ENCODE results near the gene SLC26A1. TPM values are rescaled to one million over a fixed set of nuclear protein-coding genes. Genes with fewer than 3 reads are reported as not detected.

SLC26A1 gene
- polyA plus RNA-seq, 1 donor (not counting 4 experiments of a cell fraction or from before 2014, with no cell fraction given) = not detected

GRCh38 chr4:995311-996026 lies 2.3 kb upstream of the SLC26A1 start:
- Histone ChIP-seq H3K9ac (ENCODE audit: control insufficient read depth, extremely low read depth, insufficient read depth, low read length) (no peak overlapping the region), H4K20me1 (ENCODE audit: control insufficient read depth, extremely low read depth, insufficient read depth, low read length) (no peaks in the 10 kb centered on the region), H3K9me1 (ENCODE audit: control insufficient read depth, extremely low read depth, insufficient read depth, low read length) (no peaks in the 10 kb centered on the region), H3K36me3 (ENCODE audit: control insufficient read depth in 2 of 2, extremely low read depth in 1 of 2, insufficient read depth in 2 of 2, low read length in 2 of 2) (no peaks in the 10 kb centered on the region), H3K79me2 (ENCODE audit: control insufficient read depth, insufficient read depth, low read length) (no peaks in the 10 kb centered on the region), H3K4me1 (ENCODE audit: control insufficient read depth, extremely low read depth, insufficient read depth, low read length) (no peaks in the 10 kb centered on the region), H3K4me3 (ENCODE audit: control insufficient read depth in 2 of 3, extremely low read depth in 1 of 3, insufficient read depth in 2 of 3, low read depth in 1 of 3, low read length in 3 of 3) (no peak overlapping the region), H3K9me3 (ENCODE audit: control insufficient read depth, low read depth, low read length) (no peaks in the 10 kb centered on the region), H2AFZ (ENCODE audit: control insufficient read depth, low read length) (no peak overlapping the region), H3K27me3 (ENCODE audit: control insufficient read depth, extremely low read depth, insufficient read depth, low read length) (peaks cover 43% of the 10 kb centered on the region), H3K27ac (ENCODE audit: control insufficient read depth, insufficient read depth, low read length) (no peak overlapping the region), H3K4me2 (ENCODE audit: control insufficient read depth, extremely low read depth, insufficient read depth, low read depth, low read length) (no peak overlapping the region)
- TF ChIP-seq, protein P1, sequence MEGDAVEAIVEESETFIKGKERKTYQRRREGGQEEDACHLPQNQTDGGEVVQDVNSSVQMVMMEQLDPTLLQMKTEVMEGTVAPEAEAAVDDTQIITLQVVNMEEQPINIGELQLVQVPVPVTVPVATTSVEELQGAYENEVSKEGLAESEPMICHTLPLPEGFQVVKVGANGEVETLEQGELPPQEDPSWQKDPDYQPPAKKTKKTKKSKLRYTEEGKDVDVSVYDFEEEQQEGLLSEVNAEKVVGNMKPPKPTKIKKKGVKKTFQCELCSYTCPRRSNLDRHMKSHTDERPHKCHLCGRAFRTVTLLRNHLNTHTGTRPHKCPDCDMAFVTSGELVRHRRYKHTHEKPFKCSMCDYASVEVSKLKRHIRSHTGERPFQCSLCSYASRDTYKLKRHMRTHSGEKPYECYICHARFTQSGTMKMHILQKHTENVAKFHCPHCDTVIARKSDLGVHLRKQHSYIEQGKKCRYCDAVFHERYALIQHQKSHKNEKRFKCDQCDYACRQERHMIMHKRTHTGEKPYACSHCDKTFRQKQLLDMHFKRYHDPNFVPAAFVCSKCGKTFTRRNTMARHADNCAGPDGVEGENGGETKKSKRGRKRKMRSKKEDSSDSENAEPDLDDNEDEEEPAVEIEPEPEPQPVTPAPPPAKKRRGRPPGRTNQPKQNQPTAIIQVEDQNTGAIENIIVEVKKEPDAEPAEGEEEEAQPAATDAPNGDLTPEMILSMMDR (optimal IDR thresholded peaks at IDR 0.05 in 1 of 3, IDR thresholded peaks at IDR 0.05 in 1 of 3, conservative IDR thresholded peaks at IDR 0.05 in 1 of 3; ENCODE audit: extremely low read depth in 1 of 3, insufficient read depth in 2 of 3, low read length in 3 of 3) = no peak
- TF ChIP-seq EZH2 (IDR thresholded peaks at IDR 0.05; ENCODE audit: low read length) = no peak
- dilution Hi-C loops (cut with MboI; ENCODE audit: extremely low pct_ligation_motif_present, low sequenced_read_pairs) = no loop called here
- DNase-seq (ENCODE audit: low read depth, low spot score) = no peak
- no peak for FAIRE-seq

DNA sequence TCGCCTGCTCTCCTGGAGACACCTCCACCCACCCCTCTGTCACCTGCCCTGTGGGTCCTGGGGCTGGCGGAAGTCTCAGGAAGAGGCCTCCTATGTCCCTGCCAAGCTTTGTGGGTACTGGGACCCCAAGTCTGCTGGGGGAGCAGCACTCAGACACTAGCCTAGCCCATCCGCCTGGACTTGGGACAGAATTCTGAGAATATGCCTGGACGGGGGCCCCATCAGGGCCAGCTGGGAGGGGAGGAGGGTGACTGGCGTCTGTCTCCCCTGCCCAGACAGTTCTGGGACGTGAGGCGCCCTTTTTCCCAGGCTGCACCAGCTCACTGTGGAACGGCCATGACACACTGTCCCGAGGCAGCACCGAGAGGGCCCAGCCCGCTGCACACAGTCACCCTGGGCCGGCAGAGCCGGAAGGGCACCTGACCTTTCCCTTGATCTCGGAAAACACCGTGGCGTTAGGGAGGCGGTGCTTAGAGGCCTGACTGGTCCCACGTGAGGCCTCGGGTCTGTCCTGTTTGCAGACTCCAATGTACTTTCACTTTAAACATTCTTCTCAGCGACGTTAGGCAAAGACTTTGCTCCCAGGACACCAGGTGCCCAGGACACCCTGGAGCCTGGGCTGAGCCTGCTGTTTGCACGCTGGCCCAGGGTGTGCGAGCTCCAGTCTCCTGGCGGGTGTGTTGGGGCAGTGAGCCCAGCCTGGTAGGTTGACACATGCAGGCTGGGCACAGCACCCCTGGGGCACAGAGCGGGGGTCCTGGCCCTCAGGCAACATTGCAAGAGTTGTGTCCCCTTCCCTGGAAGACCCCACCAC lies 700 bp downstream of the SLC26A1 start:
- Histone ChIP-seq H3K27ac (ENCODE audit: control insufficient read depth, insufficient read depth, low read length) (no peak overlapping the region), H4K20me1 (ENCODE audit: control insufficient read depth, extremely low read depth, insufficient read depth, low read length) (no peaks in the 10 kb centered on the region), H3K9ac (ENCODE audit: control insufficient read depth, extremely low read depth, insufficient read depth, low read length) (no peak overlapping the region), H3K36me3 (ENCODE audit: control insufficient read depth in 2 of 2, extremely low read depth in 1 of 2, insufficient read depth in 2 of 2, low read length in 2 of 2) (no peaks in the 10 kb centered on the region), H3K27me3 (ENCODE audit: control insufficient read depth, extremely low read depth, insufficient read depth, low read length) (peaks cover 15% of the 10 kb centered on the region), H3K9me1 (ENCODE audit: control insufficient read depth, extremely low read depth, insufficient read depth, low read length) (no peaks in the 10 kb centered on the region), H3K4me3 (ENCODE audit: control insufficient read depth in 2 of 3, extremely low read depth in 1 of 3, insufficient read depth in 2 of 3, low read depth in 1 of 3, low read length in 3 of 3) (no peak overlapping the region), H3K79me2 (ENCODE audit: control insufficient read depth, insufficient read depth, low read length) (no peaks in the 10 kb centered on the region), H2AFZ (ENCODE audit: control insufficient read depth, low read length) (no peak overlapping the region), H3K4me1 (ENCODE audit: control insufficient read depth, extremely low read depth, insufficient read depth, low read length) (peaks cover 2% of the 10 kb centered on the region), H3K4me2 (ENCODE audit: control insufficient read depth, extremely low read depth, insufficient read depth, low read depth, low read length) (peak overlapping the region; percentile 17), H3K9me3 (ENCODE audit: control insufficient read depth, low read depth, low read length) (no peaks in the 10 kb centered on the region)
- dilution Hi-C loops (cut with MboI; ENCODE audit: extremely low pct_ligation_motif_present, low sequenced_read_pairs) = no loop called here
- no peak for FAIRE-seq
- no peak for DNase-seq (ENCODE audit: low read depth, low spot score)
- TF ChIP-seq, protein P1 (optimal IDR thresholded peaks at IDR 0.05 in 1 of 3, IDR thresholded peaks at IDR 0.05 in 1 of 3, conservative IDR thresholded peaks at IDR 0.05 in 1 of 3; ENCODE audit: extremely low read depth in 1 of 3, insufficient read depth in 2 of 3, low read length in 3 of 3) = no peak
- TF ChIP-seq EZH2 (IDR thresholded peaks at IDR 0.05; ENCODE audit: low read length) = no peak
